Suprapubic skin (tissue), 3 donors: ENCODE data around the gene MOSPD2.

Experiments
- POLR2A ChIP-seq, 2 donors: fragments of 450-650 bp; IDR thresholded peaks; one replicate each; pipeline ENCODE4 v1.6.1; 2017; ENCODE audit warnings: antibody characterized with exemption in 2 of 2, mild to moderate bottlenecking in 2 of 2, moderate library complexity in 2 of 2
- TF ChIP-seq, protein P1 (sequence below), 2 donors: fragments of 200-600 bp in 1 of 2; fragments of 450-650 bp in 1 of 2; sonication (generic) in 1 of 2; IDR thresholded peaks; one replicate each; pipeline ENCODE4 v1.5.1; 2016 to 2019; ENCODE audit warnings: antibody characterized with exemption in 2 of 2, mild to moderate bottlenecking in 1 of 2, moderate library complexity in 1 of 2

DNA sequence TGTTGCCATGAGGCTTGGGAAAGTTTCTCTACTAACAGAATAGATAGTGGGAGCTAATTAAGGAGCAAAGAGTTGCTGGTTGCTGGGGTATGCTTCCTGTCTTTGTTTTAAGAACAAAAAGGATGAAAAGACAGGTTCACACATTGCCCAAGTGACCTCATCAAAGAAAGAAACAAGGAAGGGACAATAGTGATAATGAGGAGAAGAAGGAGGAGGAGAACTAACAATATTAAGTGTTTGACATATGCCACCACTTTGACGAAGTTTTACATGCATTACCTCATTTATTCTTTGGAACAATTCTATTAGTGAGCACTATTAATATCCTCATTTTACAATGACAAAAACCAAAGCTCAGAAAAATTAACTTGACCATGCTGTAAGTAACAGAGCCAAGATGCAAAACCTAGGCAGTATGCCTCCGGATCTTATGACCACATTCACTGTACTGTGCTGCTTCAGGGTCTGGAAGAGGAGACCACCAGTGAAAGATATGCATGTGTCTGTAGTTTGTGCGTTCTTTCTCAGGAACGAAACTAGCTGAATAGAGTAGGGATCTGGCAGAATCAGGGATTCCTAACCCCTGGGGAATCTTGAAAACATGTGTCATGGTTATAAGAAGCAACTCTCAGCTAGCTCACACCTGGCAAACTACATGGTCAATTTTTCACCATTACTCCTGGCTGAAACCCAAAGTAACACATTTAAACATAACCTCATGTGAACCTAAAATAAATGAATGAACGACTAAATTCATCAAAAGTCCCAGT is 83.8 kb downstream of the MOSPD2 start:
- no peak for TF ChIP-seq POLR2A (IDR thresholded peaks at IDR 0.05)
- TF ChIP-seq, protein P1, sequence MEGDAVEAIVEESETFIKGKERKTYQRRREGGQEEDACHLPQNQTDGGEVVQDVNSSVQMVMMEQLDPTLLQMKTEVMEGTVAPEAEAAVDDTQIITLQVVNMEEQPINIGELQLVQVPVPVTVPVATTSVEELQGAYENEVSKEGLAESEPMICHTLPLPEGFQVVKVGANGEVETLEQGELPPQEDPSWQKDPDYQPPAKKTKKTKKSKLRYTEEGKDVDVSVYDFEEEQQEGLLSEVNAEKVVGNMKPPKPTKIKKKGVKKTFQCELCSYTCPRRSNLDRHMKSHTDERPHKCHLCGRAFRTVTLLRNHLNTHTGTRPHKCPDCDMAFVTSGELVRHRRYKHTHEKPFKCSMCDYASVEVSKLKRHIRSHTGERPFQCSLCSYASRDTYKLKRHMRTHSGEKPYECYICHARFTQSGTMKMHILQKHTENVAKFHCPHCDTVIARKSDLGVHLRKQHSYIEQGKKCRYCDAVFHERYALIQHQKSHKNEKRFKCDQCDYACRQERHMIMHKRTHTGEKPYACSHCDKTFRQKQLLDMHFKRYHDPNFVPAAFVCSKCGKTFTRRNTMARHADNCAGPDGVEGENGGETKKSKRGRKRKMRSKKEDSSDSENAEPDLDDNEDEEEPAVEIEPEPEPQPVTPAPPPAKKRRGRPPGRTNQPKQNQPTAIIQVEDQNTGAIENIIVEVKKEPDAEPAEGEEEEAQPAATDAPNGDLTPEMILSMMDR (IDR thresholded peaks at IDR 0.05) = no peak
